GM23338 (cell line): Measurements from ENCODE around the gene ZCWPW2. TPM values are rescaled to one million over a fixed set of nuclear protein-coding genes. Genes with fewer than 3 reads are reported as not detected.

Experiments
- ATAC-seq: fragments of 200-7000 bp; cut with Tn5 transposase; 3 replicates; pipeline ENCODE4 v1.9.1; 2020
- DNase-seq: peaks from one replicate; pipeline ENCODE4 v3.0.0-alpha.2; 2015; ENCODE audit warnings: low spot score
- H2AFZ ChIP-seq: fragments of 200-600 bp; sonication (generic); 2 replicates; pipeline ENCODE4 v1.8.0; 2016; ENCODE audit warnings: antibody characterized with exemption, mild to moderate bottlenecking, moderate library complexity
- H3F3A ChIP-seq: fragments of 200-600 bp; sonication (generic); replicated peaks from 2 replicates; pipeline ENCODE4 v1.8.0; 2017; ENCODE audit warnings: antibody characterized with exemption, mixed run types, low read depth
- H3K27ac ChIP-seq: fragments of 200-600 bp; sonication (generic); 2 replicates; pipeline ENCODE4 v1.6.1; 2016; ENCODE audit warnings: low read depth
- H3K27me3 ChIP-seq: fragments of 200-600 bp; sonication (generic); 2 replicates; pipeline ENCODE4 v1.8.0; 2016; ENCODE audit warnings: mild to moderate bottlenecking, mixed run types, moderate library complexity; ENCODE audit not compliant: insufficient read depth
- H3K36me3 ChIP-seq: fragments of 200-600 bp; sonication (generic); 2 replicates; pipeline ENCODE4 v1.8.0; 2016; ENCODE audit warnings: mild to moderate bottlenecking; ENCODE audit not compliant: insufficient read depth
- H3K4me1 ChIP-seq: fragments of 200-600 bp; sonication (generic); 2 replicates; pipeline ENCODE4 v1.8.0; 2016; ENCODE audit warnings: mild to moderate bottlenecking, moderate library complexity; ENCODE audit not compliant: insufficient read depth
- H3K4me2 ChIP-seq: fragments of 200-600 bp; sonication (generic); 2 replicates; pipeline ENCODE4 v1.7.1; 2017; ENCODE audit warnings: mixed run types
- H3K4me3 ChIP-seq: fragments of 200-600 bp; sonication (generic); 2 replicates; pipeline ENCODE4 v1.6.1; 2016; ENCODE audit warnings: mixed run types
- H3K79me2 ChIP-seq: fragments of 200-600 bp; sonication (generic); replicated peaks from 2 replicates; pipeline ENCODE4 v1.8.0; 2017; ENCODE audit warnings: mild to moderate bottlenecking; ENCODE audit not compliant: insufficient read depth
- H3K9me2 ChIP-seq: fragments of 200-600 bp; sonication (generic); 2 replicates; pipeline ENCODE4 v1.8.0; 2017; ENCODE audit not compliant: insufficient read depth
- H4K20me1 ChIP-seq: fragments of 200-600 bp; sonication (generic); replicated peaks from 2 replicates; pipeline ENCODE4 v1.8.0; 2017; ENCODE audit warnings: mild to moderate bottlenecking; ENCODE audit not compliant: insufficient read depth
- H3K27ac Mint-ChIP-seq: 2 replicates; pipeline ENCODE4 v1.8.0; 2020; ENCODE audit warnings: inconsistent platforms, mild to moderate bottlenecking, moderate library complexity, mixed read lengths
- H3K27me3 Mint-ChIP-seq: 3 replicates; pipeline ENCODE4 v1.8.0; 2022; ENCODE audit warnings: low read depth, mild to moderate bottlenecking, moderate library complexity, mixed read lengths, inconsistent platforms; ENCODE audit not compliant: insufficient read depth, poor library complexity
- H3K36me3 Mint-ChIP-seq: 3 replicates; pipeline ENCODE4 v1.8.0; 2021; ENCODE audit warnings: low read depth, mild to moderate bottlenecking, inconsistent platforms, moderate library complexity, mixed read lengths
- H3K4me1 Mint-ChIP-seq: 3 replicates; pipeline ENCODE4 v1.8.0; 2020; ENCODE audit warnings: mild to moderate bottlenecking, inconsistent platforms, mixed read lengths
- H3K4me3 Mint-ChIP-seq: 3 replicates; pipeline ENCODE4 v1.8.0; 2021; ENCODE audit warnings: moderate library complexity, mild to moderate bottlenecking, inconsistent platforms, mixed read lengths
- H3K9me3 Mint-ChIP-seq: 3 replicates; pipeline ENCODE4 v1.8.0; 2020; ENCODE audit warnings: moderate library complexity, mild to moderate bottlenecking, inconsistent platforms, mixed read lengths
- CREB1 ChIP-seq: fragments of 250-450 bp; sonication (Bioruptor Pico); IDR thresholded peaks from 2 replicates; pipeline ENCODE4 v1.5.0; 2020; ENCODE audit warnings: low read depth, mild to moderate bottlenecking, moderate library complexity
- CTCF ChIP-seq, 2 experiments: fragments of 200-600 bp in 1 of 2; sonication (generic) in 1 of 2; conservative IDR thresholded peaks; 2 replicates each; pipeline versions ENCODE4 v1.5.1 to v1.6.1; 2016 to 2017; ENCODE audit warnings: antibody characterized with exemption in 2 of 2, low read depth in 2 of 2, mild to moderate bottlenecking in 2 of 2, moderate library complexity in 1 of 2
- EZH2 ChIP-seq: fragments of 200-600 bp; sonication (generic); IDR thresholded peaks from one replicate; pipeline ENCODE4 v1.8.0; 2017; ENCODE audit warnings: antibody characterized with exemption, mild to moderate bottlenecking, low read depth; ENCODE audit not compliant: unreplicated experiment
- EZH2phosphoT487 ChIP-seq: fragments of 200-600 bp; sonication (generic); IDR thresholded peaks from one replicate; pipeline ENCODE4 v1.8.1; 2018; ENCODE audit warnings: antibody characterized with exemption; ENCODE audit not compliant: unreplicated experiment
- JUNB ChIP-seq: IDR thresholded peaks from one replicate; pipeline ENCODE4 v1.6.1; 2016; ENCODE audit warnings: antibody characterized with exemption; ENCODE audit not compliant: unreplicated experiment
- NANOG ChIP-seq: IDR thresholded peaks from 2 replicates; pipeline ENCODE4 v1.6.1; 2016; ENCODE audit warnings: antibody characterized with exemption, borderline replicate concordance
- POLR2AphosphoS5 ChIP-seq: IDR thresholded peaks from 2 replicates; pipeline ENCODE4 v1.6.1; 2016; ENCODE audit warnings: antibody characterized with exemption, low read depth
- STAT1 ChIP-seq: IDR thresholded peaks from one replicate; pipeline ENCODE4 v1.6.1; 2016; ENCODE audit warnings: antibody characterized with exemption; ENCODE audit not compliant: unreplicated experiment
- ZNF114 ChIP-seq: fragments of 250-450 bp; sonication (Bioruptor Pico); IDR thresholded peaks from 2 replicates; pipeline ENCODE4 v1.5.0; 2020; ENCODE audit warnings: mild to moderate bottlenecking, moderate library complexity
- ZNF331 ChIP-seq: fragments of 250-450 bp; sonication (Bioruptor Pico); IDR thresholded peaks from 2 replicates; pipeline ENCODE4 v1.5.0; 2020; ENCODE audit warnings: low read depth, mild to moderate bottlenecking, moderate library complexity
- polyA plus RNA-seq: library from polyadenylated mRNA; unstranded; fragments of >200 nt; fragmentation: Nextera tagmentation; extraction: Ambion mirVana; gene quantifications from 2 replicates; pipeline ENCODE4 v1.2.1, GENCODE V29; 2016
- total RNA-seq: library from RNA; depleted of rRNA; stranded (reverse); fragments of >200 nt; shearing (Covaris generic); gene quantifications from 2 replicates; pipeline ENCODE4 v1.2.3, GENCODE V29; 2014
- TF ChIP-seq, protein P1 (sequence below): IDR thresholded peaks from one replicate; pipeline ENCODE4 v1.6.1; 2018; ENCODE audit warnings: antibody characterized with exemption; ENCODE audit not compliant: unreplicated experiment
- TF ChIP-seq, protein P2 (sequence below): IDR thresholded peaks from 2 replicates; pipeline ENCODE4 v1.6.1; 2016; ENCODE audit warnings: antibody characterized with exemption
- TF ChIP-seq, protein P3 (sequence below): fragments of 250-450 bp; sonication (Bioruptor Pico); IDR thresholded peaks from 2 replicates; pipeline ENCODE4 v1.5.0; 2020; ENCODE audit warnings: mild to moderate bottlenecking, moderate library complexity

ZCWPW2 gene
- total and polyA plus RNA-seq, 2 experiments from 2014 or later = 0.55 TPM; not detected in 1

DNA sequence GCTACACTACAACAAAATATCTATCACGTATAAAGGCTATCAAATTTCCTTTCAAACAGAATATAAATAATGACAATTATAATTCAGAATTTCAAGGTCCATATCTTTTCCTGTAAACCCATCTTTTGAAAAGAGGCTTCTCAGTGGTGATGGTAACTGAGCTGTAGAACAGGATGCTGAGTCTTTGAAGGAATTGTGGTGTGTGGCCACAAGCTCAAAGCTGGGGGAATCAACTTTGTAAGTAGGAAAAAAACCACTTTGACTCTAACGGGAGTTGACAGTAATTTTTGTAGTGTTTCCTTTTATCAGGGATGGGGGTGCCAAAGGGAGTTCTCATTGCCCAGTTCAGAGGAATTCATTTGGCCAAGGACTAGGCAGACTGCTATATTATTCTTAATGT lies 13.3 kb upstream of the ZCWPW2 start:
- Mint-ChIP-seq H3K4me3 (no peak overlapping the region), H3K9me3 (no peaks in the 10 kb centered on the region), H3K36me3 (peaks cover 2% of the 10 kb centered on the region; the same call in 1 of the 3 replicates), H3K4me1 (no peaks in the 10 kb centered on the region), H3K27me3 (no peaks in the 10 kb centered on the region), H3K27ac (no peak overlapping the region; the same call in 1 of the 2 replicates)
- TF ChIP-seq CREB1 (CRISPR knock-in tag) = no peak
- TF ChIP-seq EZH2 = no peak
- no peak for TF ChIP-seq JUNB
- TF ChIP-seq CTCF (conservative IDR thresholded peaks at IDR 0.05; ENCODE audit: low read depth in 2 of 2) = no peak
- TF ChIP-seq, protein P1, sequence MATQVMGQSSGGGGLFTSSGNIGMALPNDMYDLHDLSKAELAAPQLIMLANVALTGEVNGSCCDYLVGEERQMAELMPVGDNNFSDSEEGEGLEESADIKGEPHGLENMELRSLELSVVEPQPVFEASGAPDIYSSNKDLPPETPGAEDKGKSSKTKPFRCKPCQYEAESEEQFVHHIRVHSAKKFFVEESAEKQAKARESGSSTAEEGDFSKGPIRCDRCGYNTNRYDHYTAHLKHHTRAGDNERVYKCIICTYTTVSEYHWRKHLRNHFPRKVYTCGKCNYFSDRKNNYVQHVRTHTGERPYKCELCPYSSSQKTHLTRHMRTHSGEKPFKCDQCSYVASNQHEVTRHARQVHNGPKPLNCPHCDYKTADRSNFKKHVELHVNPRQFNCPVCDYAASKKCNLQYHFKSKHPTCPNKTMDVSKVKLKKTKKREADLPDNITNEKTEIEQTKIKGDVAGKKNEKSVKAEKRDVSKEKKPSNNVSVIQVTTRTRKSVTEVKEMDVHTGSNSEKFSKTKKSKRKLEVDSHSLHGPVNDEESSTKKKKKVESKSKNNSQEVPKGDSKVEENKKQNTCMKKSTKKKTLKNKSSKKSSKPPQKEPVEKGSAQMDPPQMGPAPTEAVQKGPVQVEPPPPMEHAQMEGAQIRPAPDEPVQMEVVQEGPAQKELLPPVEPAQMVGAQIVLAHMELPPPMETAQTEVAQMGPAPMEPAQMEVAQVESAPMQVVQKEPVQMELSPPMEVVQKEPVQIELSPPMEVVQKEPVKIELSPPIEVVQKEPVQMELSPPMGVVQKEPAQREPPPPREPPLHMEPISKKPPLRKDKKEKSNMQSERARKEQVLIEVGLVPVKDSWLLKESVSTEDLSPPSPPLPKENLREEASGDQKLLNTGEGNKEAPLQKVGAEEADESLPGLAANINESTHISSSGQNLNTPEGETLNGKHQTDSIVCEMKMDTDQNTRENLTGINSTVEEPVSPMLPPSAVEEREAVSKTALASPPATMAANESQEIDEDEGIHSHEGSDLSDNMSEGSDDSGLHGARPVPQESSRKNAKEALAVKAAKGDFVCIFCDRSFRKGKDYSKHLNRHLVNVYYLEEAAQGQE = no peak
- no peak for TF ChIP-seq ZNF331 (CRISPR knock-in tag)
- no peak for TF ChIP-seq EZH2phosphoT487
- no peak for TF ChIP-seq POLR2AphosphoS5
- TF ChIP-seq, protein P2, sequence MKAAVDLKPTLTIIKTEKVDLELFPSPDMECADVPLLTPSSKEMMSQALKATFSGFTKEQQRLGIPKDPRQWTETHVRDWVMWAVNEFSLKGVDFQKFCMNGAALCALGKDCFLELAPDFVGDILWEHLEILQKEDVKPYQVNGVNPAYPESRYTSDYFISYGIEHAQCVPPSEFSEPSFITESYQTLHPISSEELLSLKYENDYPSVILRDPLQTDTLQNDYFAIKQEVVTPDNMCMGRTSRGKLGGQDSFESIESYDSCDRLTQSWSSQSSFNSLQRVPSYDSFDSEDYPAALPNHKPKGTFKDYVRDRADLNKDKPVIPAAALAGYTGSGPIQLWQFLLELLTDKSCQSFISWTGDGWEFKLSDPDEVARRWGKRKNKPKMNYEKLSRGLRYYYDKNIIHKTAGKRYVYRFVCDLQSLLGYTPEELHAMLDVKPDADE = no peak
- TF ChIP-seq, protein P3, sequence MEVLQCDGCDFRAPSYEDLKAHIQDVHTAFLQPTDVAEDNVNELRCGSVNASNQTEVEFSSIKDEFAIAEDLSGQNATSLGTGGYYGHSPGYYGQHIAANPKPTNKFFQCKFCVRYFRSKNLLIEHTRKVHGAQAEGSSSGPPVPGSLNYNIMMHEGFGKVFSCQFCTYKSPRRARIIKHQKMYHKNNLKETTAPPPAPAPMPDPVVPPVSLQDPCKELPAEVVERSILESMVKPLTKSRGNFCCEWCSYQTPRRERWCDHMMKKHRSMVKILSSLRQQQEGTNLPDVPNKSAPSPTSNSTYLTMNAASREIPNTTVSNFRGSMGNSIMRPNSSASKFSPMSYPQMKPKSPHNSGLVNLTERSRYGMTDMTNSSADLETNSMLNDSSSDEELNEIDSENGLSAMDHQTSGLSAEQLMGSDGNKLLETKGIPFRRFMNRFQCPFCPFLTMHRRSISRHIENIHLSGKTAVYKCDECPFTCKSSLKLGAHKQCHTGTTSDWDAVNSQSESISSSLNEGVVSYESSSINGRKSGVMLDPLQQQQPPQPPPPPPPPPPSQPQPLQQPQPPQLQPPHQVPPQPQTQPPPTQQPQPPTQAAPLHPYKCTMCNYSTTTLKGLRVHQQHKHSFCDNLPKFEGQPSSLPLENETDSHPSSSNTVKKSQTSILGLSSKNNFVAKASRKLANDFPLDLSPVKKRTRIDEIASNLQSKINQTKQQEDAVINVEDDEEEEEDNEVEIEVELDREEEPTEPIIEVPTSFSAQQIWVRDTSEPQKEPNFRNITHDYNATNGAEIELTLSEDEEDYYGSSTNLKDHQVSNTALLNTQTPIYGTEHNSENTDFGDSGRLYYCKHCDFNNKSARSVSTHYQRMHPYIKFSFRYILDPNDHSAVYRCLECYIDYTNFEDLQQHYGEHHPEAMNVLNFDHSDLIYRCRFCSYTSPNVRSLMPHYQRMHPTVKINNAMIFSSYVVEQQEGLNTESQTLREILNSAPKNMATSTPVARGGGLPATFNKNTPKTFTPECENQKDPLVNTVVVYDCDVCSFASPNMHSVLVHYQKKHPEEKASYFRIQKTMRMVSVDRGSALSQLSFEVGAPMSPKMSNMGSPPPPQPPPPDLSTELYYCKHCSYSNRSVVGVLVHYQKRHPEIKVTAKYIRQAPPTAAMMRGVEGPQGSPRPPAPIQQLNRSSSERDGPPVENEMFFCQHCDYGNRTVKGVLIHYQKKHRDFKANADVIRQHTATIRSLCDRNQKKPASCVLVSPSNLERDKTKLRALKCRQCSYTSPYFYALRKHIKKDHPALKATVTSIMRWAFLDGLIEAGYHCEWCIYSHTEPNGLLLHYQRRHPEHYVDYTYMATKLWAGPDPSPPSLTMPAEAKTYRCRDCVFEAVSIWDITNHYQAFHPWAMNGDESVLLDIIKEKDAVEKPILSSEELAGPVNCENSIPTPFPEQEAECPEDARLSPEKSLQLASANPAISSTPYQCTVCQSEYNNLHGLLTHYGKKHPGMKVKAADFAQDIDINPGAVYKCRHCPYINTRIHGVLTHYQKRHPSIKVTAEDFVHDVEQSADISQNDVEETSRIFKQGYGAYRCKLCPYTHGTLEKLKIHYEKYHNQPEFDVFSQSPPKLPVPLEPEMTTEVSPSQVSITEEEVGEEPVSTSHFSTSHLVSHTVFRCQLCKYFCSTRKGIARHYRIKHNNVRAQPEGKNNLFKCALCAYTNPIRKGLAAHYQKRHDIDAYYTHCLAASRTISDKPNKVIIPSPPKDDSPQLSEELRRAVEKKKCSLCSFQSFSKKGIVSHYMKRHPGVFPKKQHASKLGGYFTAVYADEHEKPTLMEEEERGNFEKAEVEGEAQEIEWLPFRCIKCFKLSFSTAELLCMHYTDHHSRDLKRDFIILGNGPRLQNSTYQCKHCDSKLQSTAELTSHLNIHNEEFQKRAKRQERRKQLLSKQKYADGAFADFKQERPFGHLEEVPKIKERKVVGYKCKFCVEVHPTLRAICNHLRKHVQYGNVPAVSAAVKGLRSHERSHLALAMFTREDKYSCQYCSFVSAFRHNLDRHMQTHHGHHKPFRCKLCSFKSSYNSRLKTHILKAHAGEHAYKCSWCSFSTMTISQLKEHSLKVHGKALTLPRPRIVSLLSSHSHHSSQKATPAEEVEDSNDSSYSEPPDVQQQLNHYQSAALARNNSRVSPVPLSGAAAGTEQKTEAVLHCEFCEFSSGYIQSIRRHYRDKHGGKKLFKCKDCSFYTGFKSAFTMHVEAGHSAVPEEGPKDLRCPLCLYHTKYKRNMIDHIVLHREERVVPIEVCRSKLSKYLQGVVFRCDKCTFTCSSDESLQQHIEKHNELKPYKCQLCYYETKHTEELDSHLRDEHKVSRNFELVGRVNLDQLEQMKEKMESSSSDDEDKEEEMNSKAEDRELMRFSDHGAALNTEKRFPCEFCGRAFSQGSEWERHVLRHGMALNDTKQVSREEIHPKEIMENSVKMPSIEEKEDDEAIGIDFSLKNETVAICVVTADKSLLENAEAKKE = no peak
- TF ChIP-seq ZNF114 (CRISPR knock-in tag) = no peak
- no peak for TF ChIP-seq NANOG
- no peak for TF ChIP-seq STAT1
- ATAC-seq (no peak), DNase-seq (no peak)
- Histone ChIP-seq H3K27me3 (no peaks in the 10 kb centered on the region), H3F3A (no peaks in the 10 kb centered on the region), H3K79me2 (no peaks in the 10 kb centered on the region), H3K4me2 (no peak overlapping the region), H3K27ac (no peak overlapping the region; the same call in 1 of the 2 replicates), H3K4me3 (no peak overlapping the region), H4K20me1 (no peaks in the 10 kb centered on the region), H3K4me1 (no peaks in the 10 kb centered on the region), H3K36me3 (no peaks in the 10 kb centered on the region; the same call in 1 of the 2 replicates), H3K9me2 (no peaks in the 10 kb centered on the region), H2AFZ (no peak overlapping the region)
